ENCODE measurements around the gene TCF19.
"Not testable (repeated sequence)": the region's sequence is repeated elsewhere in the genome, so short reads cannot be mapped to it uniquely, and the experiment has no call there.

GRCh38 chr6:31169858-31170599, 11.6 kb downstream of the TCF19 start:
- TF ChIP-seq, protein P1, sequence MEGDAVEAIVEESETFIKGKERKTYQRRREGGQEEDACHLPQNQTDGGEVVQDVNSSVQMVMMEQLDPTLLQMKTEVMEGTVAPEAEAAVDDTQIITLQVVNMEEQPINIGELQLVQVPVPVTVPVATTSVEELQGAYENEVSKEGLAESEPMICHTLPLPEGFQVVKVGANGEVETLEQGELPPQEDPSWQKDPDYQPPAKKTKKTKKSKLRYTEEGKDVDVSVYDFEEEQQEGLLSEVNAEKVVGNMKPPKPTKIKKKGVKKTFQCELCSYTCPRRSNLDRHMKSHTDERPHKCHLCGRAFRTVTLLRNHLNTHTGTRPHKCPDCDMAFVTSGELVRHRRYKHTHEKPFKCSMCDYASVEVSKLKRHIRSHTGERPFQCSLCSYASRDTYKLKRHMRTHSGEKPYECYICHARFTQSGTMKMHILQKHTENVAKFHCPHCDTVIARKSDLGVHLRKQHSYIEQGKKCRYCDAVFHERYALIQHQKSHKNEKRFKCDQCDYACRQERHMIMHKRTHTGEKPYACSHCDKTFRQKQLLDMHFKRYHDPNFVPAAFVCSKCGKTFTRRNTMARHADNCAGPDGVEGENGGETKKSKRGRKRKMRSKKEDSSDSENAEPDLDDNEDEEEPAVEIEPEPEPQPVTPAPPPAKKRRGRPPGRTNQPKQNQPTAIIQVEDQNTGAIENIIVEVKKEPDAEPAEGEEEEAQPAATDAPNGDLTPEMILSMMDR (IDR thresholded peaks at IDR 0.05): not testable (repeated sequence)
- TF ChIP-seq GABPB1, CREB1, CREM, E2F5, NFE2L1 (CRISPR knock-in tag; IDR thresholded peaks at IDR 0.05): not testable (repeated sequence)
- TF ChIP-seq, protein P2, sequence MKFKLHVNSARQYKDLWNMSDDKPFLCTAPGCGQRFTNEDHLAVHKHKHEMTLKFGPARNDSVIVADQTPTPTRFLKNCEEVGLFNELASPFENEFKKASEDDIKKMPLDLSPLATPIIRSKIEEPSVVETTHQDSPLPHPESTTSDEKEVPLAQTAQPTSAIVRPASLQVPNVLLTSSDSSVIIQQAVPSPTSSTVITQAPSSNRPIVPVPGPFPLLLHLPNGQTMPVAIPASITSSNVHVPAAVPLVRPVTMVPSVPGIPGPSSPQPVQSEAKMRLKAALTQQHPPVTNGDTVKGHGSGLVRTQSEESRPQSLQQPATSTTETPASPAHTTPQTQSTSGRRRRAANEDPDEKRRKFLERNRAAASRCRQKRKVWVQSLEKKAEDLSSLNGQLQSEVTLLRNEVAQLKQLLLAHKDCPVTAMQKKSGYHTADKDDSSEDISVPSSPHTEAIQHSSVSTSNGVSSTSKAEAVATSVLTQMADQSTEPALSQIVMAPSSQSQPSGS (CRISPR knock-in tag; IDR thresholded peaks at IDR 0.05; ENCODE audit: borderline replicate concordance, low read depth): not testable (repeated sequence)
- TF ChIP-seq, protein P3, sequence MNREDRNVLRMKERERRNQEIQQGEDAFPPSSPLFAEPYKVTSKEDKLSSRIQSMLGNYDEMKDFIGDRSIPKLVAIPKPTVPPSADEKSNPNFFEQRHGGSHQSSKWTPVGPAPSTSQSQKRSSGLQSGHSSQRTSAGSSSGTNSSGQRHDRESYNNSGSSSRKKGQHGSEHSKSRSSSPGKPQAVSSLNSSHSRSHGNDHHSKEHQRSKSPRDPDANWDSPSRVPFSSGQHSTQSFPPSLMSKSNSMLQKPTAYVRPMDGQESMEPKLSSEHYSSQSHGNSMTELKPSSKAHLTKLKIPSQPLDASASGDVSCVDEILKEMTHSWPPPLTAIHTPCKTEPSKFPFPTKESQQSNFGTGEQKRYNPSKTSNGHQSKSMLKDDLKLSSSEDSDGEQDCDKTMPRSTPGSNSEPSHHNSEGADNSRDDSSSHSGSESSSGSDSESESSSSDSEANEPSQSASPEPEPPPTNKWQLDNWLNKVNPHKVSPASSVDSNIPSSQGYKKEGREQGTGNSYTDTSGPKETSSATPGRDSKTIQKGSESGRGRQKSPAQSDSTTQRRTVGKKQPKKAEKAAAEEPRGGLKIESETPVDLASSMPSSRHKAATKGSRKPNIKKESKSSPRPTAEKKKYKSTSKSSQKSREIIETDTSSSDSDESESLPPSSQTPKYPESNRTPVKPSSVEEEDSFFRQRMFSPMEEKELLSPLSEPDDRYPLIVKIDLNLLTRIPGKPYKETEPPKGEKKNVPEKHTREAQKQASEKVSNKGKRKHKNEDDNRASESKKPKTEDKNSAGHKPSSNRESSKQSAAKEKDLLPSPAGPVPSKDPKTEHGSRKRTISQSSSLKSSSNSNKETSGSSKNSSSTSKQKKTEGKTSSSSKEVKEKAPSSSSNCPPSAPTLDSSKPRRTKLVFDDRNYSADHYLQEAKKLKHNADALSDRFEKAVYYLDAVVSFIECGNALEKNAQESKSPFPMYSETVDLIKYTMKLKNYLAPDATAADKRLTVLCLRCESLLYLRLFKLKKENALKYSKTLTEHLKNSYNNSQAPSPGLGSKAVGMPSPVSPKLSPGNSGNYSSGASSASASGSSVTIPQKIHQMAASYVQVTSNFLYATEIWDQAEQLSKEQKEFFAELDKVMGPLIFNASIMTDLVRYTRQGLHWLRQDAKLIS (CRISPR knock-in tag; IDR thresholded peaks at IDR 0.05; ENCODE audit: borderline replicate concordance): not testable (repeated sequence)
- TF ChIP-seq, protein P4, sequence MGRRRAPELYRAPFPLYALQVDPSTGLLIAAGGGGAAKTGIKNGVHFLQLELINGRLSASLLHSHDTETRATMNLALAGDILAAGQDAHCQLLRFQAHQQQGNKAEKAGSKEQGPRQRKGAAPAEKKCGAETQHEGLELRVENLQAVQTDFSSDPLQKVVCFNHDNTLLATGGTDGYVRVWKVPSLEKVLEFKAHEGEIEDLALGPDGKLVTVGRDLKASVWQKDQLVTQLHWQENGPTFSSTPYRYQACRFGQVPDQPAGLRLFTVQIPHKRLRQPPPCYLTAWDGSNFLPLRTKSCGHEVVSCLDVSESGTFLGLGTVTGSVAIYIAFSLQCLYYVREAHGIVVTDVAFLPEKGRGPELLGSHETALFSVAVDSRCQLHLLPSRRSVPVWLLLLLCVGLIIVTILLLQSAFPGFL (CRISPR knock-in tag; IDR thresholded peaks at IDR 0.05; ENCODE audit: borderline replicate concordance): not testable (repeated sequence)

Data from WTC11 (cell line).